ENCODE results near the gene ROBO1. TPM values are rescaled to one million over a fixed set of nuclear protein-coding genes. Genes with fewer than 3 reads are reported as not detected.

ROBO1 gene
- total RNA-seq, 1 donor from 2014 or later = 43.7 TPM

DNA sequence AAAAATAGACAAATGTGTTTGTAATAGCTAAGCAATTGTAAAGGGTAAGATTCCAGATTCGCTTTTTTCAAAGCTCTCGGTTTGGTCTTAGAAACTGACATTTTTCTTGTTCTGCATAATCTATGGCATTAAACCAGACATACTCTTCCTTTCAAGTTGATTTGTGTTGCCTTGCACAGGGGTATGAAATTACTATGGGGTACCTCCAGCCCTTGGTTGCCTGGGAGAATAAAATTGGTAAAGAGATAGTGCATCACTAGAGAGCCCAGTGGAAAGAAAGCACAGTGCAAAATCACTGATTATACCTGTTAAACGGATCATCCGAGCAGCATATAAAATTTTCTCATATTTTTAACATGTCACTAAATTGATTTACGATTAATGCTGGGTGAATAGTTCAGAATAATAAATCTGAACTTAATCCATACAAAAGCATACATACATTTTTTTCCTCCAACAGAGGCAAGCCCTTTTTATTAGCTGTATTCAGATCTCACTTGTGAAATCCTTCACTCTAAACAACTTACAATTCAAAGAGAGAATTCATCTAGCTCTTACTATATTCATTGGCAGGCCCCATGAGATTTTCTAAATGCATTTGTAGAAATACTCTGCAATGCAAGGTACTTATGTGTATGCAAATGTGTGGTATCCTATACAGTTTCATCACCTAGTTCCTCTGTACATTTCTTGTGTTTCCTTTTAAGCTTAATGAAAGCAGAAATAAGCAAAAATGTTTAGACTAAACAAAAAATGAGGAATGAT is 224.4 kb downstream of the ROBO1 start:
- no peak overlapping the region for H3K27ac Mint-ChIP-seq (ENCODE audit: unreplicated experiment)
- no peak for DNase-seq (ENCODE audit: low spot score)
- no peak overlapping the region for H3K4me3 Mint-ChIP-seq (ENCODE audit: unreplicated experiment)
- no peaks in the 10 kb centered on the region for H3K9me3 Mint-ChIP-seq (ENCODE audit: low read depth)
- TF ChIP-seq, protein P1, sequence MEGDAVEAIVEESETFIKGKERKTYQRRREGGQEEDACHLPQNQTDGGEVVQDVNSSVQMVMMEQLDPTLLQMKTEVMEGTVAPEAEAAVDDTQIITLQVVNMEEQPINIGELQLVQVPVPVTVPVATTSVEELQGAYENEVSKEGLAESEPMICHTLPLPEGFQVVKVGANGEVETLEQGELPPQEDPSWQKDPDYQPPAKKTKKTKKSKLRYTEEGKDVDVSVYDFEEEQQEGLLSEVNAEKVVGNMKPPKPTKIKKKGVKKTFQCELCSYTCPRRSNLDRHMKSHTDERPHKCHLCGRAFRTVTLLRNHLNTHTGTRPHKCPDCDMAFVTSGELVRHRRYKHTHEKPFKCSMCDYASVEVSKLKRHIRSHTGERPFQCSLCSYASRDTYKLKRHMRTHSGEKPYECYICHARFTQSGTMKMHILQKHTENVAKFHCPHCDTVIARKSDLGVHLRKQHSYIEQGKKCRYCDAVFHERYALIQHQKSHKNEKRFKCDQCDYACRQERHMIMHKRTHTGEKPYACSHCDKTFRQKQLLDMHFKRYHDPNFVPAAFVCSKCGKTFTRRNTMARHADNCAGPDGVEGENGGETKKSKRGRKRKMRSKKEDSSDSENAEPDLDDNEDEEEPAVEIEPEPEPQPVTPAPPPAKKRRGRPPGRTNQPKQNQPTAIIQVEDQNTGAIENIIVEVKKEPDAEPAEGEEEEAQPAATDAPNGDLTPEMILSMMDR (IDR thresholded peaks at IDR 0.05) = no peak
- H3K27me3 Mint-ChIP-seq (ENCODE audit: low read depth) = no peaks in the 10 kb centered on the region
- H3K4me1 Mint-ChIP-seq (ENCODE audit: low read depth) = no peaks in the 10 kb centered on the region
- H3K36me3 Mint-ChIP-seq (ENCODE audit: low read depth) = no peaks in the 10 kb centered on the region

DNA sequence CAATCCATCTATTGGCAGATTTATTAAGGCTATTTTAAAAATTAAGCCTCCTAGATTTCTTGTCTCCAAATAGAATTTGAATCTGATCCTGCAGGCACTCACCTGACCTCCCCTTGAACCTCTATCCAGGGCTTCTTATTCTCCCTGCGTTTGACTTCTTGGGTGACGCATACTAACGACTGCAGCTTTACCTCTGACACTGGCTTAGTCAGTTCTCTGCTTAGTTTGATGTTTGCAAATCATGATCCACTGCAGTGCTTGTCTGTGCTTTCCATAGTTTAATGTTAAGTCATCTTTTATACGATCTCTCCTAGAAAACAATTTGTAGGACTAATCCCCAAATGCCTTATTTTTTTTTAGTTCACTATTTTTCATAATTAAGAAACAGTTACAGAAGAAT is 233.1 kb downstream of the ROBO1 start:
- no peak for DNase-seq (ENCODE audit: low spot score)
- Mint-ChIP-seq H3K9me3 (ENCODE audit: low read depth) (no peaks in the 10 kb centered on the region), H3K27me3 (ENCODE audit: low read depth) (no peaks in the 10 kb centered on the region), H3K4me3 (ENCODE audit: unreplicated experiment) (no peak overlapping the region), H3K4me1 (ENCODE audit: low read depth) (peaks cover 3% of the 10 kb centered on the region), H3K27ac (ENCODE audit: unreplicated experiment) (no peak overlapping the region), H3K36me3 (ENCODE audit: low read depth) (no peaks in the 10 kb centered on the region)
- TF ChIP-seq, protein P1 (IDR thresholded peaks at IDR 0.05) = no peak

DNA sequence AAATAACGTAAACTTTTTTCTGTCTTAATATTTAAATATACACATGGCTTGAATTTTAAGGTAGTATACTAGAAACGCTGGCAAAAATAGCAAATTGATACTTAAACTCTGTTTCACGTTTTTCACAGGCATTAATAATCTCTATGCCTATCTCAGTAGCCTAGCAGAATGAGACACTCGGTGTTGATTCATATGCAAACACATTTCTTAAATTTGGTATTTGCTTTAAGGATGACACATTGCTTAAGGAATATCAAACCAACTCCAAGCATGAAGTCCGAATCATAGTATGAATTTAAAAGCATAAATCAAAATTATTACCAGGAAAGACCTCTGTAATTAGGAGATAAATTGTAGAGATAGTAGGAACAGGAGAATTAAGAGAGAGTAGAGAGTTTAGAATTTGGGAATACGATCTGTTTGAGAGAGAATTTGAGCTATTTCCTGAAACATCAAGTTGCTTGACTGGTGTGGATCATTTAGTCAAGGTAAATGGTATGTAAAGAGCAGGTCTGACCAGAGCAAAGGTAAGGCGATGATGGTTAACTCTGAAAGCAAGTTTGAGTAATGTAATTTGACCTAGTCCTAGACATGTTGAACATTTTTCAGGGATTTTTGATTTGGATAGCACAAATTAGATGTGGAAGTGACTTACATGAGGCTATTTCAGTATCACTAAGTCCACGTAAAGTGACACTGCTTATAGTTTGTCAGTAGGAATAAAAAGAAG is 236.1 kb downstream of the ROBO1 start:
- TF ChIP-seq, protein P1 (IDR thresholded peaks at IDR 0.05) = no peak
- Mint-ChIP-seq H3K27ac (ENCODE audit: unreplicated experiment) (no peak overlapping the region), H3K9me3 (ENCODE audit: low read depth) (peaks cover 4% of the 10 kb centered on the region), H3K4me1 (ENCODE audit: low read depth) (peaks cover 3% of the 10 kb centered on the region), H3K4me3 (ENCODE audit: unreplicated experiment) (no peak overlapping the region), H3K36me3 (ENCODE audit: low read depth) (no peaks in the 10 kb centered on the region), H3K27me3 (ENCODE audit: low read depth) (no peaks in the 10 kb centered on the region)
- no peak for DNase-seq (ENCODE audit: low spot score)

DNA sequence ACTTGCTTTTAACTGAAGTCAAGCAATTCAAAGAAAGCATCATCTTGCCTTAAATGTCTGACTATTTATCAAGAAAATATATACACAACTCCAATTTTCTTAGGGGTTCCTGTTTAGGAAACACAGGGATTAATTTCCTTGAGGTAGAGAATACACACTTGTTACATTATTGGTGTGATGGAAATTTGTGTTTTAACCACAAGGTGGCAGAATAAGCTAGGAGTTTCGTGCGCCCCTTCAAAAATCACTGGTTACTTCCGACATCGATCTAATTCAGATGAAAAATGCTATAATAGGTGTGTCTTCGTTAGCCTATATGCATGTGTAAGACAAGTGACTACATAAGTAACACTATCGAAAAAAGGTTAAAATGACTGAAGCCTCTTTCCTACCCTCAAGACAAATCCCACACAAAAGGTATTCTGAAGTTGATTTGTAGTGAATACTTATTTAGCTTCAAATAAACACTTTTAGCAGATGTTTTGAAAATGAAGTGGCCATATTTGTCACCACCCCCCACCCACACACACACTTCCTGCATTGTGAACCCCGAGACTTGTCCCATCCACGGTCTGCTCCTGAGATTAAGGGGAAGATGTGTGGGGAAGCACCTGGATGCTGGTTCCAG is 246.5 kb downstream of the ROBO1 start:
- peak overlapping the region; percentile 53 for H3K4me3 Mint-ChIP-seq (ENCODE audit: unreplicated experiment)
- no peaks in the 10 kb centered on the region for H3K27me3 Mint-ChIP-seq (ENCODE audit: low read depth)
- no peaks in the 10 kb centered on the region for H3K36me3 Mint-ChIP-seq (ENCODE audit: low read depth)
- TF ChIP-seq, protein P1 (IDR thresholded peaks at IDR 0.05) = peak; percentile 96
- no peak overlapping the region for H3K27ac Mint-ChIP-seq (ENCODE audit: unreplicated experiment)
- no peaks in the 10 kb centered on the region for H3K9me3 Mint-ChIP-seq (ENCODE audit: low read depth)
- H3K4me1 Mint-ChIP-seq (ENCODE audit: low read depth) = peaks cover 4% of the 10 kb centered on the region
- DNase-seq (ENCODE audit: low spot score) = no peak

DNA sequence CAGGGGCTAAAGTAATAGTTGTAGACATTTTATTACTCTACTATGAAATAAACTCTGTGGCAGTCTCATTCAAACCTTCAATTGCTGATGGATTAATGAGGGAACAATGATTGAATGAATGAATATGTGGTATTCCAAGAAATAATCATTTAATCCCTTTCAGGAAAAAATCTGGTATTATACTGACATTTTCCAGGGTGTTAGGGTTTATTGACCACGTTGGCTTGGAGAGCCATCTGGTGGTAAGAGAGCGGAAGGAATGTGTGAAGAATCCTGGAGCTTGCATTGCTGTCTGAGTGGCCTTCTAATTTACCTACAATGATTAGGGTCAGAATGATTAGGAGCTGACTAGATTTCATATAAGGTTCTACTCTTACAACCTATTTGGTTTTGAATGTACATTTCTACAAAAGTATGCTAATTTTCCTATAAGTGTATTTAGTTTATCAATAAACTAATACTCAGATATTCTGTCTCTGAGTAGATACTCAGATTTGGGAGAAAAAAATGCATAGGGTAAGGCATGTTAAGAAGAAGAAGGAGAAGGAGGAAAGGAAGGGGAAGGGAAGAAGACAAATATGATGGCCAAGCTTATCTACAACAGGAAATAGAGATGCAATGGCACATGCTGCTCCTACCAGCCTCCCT is 249.9 kb downstream of the ROBO1 start:
- Mint-ChIP-seq H3K9me3 (ENCODE audit: low read depth) (no peaks in the 10 kb centered on the region), H3K36me3 (ENCODE audit: low read depth) (no peaks in the 10 kb centered on the region), H3K27ac (ENCODE audit: unreplicated experiment) (no peak overlapping the region), H3K4me3 (ENCODE audit: unreplicated experiment) (no peak overlapping the region), H3K4me1 (ENCODE audit: low read depth) (peaks cover 11% of the 10 kb centered on the region), H3K27me3 (ENCODE audit: low read depth) (no peaks in the 10 kb centered on the region)
- TF ChIP-seq, protein P1 (IDR thresholded peaks at IDR 0.05) = peak; percentile 86
- no peak for DNase-seq (ENCODE audit: low spot score)
